Omental fat pad (tissue), 4 donors: Measurements from ENCODE around the gene SNX25. TPM values are rescaled to one million over a fixed set of nuclear protein-coding genes. Genes with fewer than 3 reads are reported as not detected.

Experiments
- ATAC-seq: fragments of 150-250 bp; one replicate; pipeline ENCODE4 v1.9.1; 2016; ENCODE audit warnings: mild to moderate bottlenecking, moderate library complexity; ENCODE audit not compliant: low FRiP score
- DNase-seq: peaks from one replicate; pipeline ENCODE4 v3.0.0-alpha.2; 2019; ENCODE audit warnings: low spot score
- total RNA-seq, 4 donors: library from RNA; depleted of rRNA; stranded (reverse); fragments of >200 nt; gene quantifications; one replicate each; pipeline ENCODE4 v1.1.0, GENCODE V29; 2016
- TF ChIP-seq, protein P1 (sequence below), 3 donors: fragments of 450-650 bp; IDR thresholded peaks; one replicate each; pipeline ENCODE4 v1.5.1; 2016 to 2017; ENCODE audit warnings: antibody characterized with exemption in 3 of 3, mild to moderate bottlenecking in 3 of 3, moderate library complexity in 2 of 3

The SNX25 gene
- total RNA-seq, 4 donors from 2014 or later: 16.0 to 22.5 (median 21.9) TPM

DNA sequence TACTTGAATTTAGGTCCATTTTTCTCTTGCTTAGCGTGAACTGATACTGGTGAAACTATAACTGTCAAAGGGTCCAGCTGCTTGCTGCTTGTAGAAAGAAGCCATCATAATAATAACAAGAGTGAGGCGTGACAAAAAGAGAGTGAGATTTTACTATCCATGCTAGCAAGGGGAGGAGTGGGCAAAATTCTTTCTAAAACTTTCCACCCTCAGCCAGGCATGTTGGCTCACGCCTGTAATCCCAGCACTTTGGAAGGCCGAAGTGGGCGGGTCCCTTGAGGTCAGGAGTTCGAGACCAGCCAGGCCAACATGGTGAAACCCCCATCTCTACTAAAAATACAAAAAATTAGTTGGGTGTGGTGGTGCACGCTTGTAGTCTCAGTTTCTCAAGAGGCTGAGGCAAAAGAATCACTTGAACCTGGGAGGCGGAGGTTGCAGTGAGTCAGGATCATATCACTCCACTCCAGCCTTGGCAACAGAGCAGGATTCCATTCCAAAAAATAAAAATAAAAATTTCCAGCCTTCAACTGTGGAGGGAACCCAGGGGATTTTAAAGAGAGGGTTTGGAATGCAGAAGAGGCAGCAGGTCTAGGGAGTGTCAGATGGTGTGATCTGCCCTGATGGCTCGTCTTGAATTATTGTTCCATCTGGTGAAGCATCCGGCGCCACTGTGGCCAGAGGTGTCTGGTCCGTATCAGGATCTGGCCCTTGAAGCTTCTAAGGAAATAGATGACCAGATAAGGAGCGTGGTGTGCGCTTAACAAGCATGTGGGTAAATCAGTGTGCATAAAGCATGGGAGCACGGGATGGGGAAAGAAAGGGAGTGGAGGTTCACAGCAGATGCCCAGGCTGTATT is 134.6 kb downstream of the SNX25 start:
- TF ChIP-seq, protein P1, sequence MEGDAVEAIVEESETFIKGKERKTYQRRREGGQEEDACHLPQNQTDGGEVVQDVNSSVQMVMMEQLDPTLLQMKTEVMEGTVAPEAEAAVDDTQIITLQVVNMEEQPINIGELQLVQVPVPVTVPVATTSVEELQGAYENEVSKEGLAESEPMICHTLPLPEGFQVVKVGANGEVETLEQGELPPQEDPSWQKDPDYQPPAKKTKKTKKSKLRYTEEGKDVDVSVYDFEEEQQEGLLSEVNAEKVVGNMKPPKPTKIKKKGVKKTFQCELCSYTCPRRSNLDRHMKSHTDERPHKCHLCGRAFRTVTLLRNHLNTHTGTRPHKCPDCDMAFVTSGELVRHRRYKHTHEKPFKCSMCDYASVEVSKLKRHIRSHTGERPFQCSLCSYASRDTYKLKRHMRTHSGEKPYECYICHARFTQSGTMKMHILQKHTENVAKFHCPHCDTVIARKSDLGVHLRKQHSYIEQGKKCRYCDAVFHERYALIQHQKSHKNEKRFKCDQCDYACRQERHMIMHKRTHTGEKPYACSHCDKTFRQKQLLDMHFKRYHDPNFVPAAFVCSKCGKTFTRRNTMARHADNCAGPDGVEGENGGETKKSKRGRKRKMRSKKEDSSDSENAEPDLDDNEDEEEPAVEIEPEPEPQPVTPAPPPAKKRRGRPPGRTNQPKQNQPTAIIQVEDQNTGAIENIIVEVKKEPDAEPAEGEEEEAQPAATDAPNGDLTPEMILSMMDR (IDR thresholded peaks at IDR 0.05): no peak
- ATAC-seq (peak; percentile 88), DNase-seq (no peak)

DNA sequence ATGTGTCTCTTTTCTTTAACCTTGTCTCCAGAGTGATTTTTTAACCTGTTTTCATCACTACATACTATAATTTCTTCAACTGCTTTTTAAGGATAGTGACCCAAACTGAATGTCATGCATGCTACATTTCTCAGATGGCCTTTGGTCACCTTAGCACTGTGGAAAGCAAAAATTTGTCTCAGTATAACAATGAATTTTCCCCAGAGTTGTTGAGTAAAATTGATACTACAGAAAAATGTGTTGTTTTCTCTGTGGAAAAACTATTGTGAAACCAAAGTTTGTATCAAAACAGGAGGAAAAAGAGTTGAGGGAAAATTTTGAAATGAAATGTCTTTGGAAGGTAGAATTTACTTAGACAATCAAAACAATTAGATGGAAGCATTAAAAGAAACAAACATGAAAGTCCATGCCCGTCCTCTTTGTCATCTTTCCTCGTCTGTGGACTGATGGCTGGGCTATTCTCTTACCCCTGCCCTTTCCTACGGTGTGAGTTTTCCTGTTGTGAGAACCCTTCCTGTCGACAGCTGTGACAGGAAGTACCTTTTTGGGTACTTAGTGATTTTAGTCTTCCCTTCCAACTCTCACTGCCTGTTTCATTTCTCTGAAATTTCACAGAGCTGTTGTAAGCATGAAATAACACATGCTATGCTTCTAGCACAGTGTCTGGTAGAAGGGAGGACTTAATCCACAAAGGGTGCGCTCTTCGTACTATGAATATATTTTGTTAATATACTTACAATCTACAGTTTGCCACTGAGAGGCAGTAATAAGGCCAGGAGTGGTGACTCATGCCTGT is 135.5 kb downstream of the SNX25 start:
- TF ChIP-seq, protein P1 (IDR thresholded peaks at IDR 0.05): no peak
- ATAC-seq: no peak
- DNase-seq: no peak

DNA sequence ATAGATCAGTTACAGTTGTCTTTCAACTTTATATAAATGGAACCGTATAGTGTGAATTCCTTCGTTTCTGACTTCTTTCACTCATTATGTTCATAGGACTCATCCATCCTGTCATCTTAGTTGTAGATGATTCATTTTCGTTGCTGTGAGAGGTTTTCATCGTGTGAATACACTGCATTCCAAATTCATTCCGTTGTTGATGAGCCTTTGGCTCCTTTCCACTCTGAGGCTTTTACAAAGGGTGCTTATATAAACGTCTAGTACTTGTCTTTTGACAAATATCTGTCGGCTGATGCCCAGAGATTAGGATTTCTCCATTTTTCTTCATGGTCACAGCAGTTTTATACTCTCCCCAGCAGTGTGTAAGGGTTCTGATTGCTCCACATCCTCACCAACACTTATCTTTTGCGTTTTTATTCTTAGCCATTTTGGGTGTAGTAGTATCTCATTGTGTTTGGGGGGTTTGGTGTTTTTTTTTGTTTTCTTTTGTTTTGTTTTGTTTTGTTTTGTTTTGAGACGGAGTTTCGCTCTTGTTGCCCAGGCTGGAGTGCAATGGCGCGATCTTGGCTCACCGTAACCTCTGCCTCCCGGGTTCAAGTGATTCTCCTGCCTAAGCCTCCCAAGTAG is 137.7 kb downstream of the SNX25 start:
- peak; percentile 13 for ATAC-seq
- TF ChIP-seq, protein P1 (IDR thresholded peaks at IDR 0.05): no peak
- DNase-seq: no peak

DNA sequence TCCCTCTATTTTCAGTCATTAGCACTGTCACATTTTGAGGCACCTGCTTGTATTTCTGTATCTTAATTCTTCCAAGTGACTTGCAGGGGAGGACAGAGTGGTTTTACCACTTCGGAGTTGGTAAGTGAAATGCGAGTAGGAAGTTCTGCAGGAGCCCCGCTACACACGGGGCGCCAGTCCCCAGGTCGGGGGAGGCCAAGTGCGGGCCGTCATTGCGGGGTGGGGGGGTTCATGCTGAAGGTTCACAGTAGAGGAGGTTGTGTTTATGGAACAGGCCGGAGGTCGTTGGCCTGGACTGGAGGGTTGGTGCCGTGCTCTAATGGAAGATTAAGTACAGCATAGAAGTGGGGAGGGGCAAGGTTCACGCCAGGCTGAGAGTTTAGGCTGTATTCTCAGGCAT is 142.3 kb downstream of the SNX25 start:
- TF ChIP-seq, protein P1 (IDR thresholded peaks at IDR 0.05): no peak
- DNase-seq (no peak), ATAC-seq (no peak)

DNA sequence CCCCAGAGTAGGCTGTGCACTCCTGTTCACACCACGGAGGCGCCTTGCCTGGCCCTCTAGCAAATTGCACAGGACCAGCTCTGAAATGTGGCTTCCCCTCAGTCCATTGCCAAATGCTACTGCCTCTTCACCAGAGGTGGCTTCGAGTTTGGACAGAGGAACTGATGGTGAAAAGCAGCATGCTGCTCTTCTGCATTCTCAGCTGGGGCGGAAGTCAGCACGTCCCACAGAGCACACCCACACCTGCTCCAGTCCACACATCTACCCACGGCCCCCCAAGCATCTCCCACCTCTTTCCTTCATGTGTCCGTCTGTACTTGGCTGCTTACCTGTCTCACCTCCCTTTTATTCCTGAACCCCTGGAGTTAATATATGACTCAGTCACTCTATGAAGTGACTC is 142.8 kb downstream of the SNX25 start:
- TF ChIP-seq, protein P1 (IDR thresholded peaks at IDR 0.05): no peak
- DNase-seq: no peak
- no peak for ATAC-seq

DNA sequence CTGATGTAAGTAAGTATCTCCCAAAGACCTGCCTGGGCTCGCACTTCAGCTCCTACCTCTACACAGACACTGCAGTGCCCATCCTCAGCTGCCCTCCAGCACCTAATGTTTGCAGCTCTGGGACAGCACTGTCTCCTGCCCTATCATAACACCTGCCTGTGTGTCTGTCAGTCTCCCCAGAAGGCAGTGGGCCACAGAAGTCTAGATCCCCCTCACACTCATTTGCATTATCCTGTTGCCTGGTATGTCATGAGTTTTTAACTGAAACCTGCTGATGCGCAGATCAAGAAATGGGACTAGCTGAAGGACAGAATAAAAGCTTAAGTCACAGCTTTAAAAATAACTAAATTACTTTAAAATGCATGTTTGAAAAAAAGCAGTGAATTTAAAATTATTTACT is 143.3 kb downstream of the SNX25 start:
- TF ChIP-seq, protein P1 (IDR thresholded peaks at IDR 0.05): no peak
- DNase-seq: no peak
- no peak for ATAC-seq
